ENCODE data around the gene UGDH.
"Not testable (repeated sequence)": the region's sequence is repeated elsewhere in the genome, so short reads cannot be mapped to it uniquely, and the experiment has no call there.

Gene UGDH

GRCh38 chr4:39494354-39494753 is 32.9 kb downstream of the UGDH start:
- no peak for DNase-seq

- DNase-seq: no peak
Observed at GRCh38 chr4:39490322-39490721, 36.9 kb downstream of the UGDH start.

DNA sequence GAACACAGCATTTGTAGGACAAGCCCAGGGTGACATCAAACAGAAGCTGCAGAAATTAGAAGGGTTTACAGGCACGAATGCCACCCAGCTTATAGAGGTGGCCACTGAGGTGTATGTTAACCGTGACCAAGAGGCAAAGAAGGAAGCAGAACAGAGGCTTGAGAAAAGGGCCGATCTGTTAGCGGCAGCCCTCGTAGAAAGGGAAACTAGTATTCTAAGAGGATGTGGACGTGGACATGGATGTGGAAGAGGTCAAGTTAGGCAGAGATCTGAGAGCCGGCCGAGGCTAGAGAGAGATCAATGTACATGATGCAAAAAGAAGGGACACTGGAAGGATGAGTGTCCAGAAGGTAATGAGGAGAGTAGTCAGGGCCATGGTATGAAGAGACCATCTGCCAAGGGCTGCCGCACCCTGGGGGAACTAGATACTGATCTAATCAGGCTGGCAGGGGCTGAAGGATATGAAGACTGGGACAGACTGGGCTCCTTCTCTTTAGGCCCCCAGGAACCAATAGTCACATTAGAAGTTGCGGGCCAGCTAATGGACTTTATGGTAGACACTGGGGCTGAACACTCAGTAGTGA is 40.9 kb downstream of the UGDH start:
- DNase-seq: no peak

- DNase-seq: no peak
Observed at GRCh38 chr4:39484582-39485272, 42.5 kb downstream of the UGDH start.

DNA sequence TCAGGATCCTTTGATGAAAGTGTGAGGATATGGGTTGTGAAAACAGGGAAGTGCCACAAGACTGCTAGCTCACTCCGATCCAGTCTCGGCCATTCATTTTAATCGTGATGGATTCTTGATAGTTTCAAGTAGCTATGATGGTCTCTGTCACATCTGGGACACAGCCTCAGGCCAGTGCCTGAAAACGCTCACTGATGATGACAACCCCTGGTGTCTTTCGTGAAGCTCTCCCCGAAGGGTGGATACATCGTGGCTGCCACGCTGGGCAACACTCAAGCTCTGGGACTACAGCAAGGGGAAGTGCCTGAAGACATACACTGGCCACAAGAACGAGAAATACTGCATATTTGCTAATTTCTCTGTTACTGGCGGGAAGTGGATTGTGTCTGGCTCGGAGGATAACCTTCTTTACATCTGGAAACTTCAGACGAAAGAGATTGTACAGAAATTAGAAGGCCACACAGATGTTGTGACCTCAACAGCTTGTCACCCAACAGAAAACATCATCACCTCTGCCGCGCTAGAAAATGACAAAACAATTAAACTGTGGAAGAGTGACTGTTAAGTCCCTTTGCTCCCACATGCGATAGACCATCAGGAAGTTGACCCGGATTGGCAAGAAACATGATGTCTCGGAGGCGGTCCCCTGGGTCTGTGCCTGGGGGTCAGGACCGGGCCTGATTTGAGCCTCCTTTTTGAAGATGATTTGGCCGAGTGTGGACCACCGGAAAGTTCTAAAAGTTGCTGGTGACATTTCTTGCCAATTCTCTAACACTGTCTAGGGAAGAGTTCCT is 46.1 kb downstream of the UGDH start:
- DNase-seq: no peak

DNA sequence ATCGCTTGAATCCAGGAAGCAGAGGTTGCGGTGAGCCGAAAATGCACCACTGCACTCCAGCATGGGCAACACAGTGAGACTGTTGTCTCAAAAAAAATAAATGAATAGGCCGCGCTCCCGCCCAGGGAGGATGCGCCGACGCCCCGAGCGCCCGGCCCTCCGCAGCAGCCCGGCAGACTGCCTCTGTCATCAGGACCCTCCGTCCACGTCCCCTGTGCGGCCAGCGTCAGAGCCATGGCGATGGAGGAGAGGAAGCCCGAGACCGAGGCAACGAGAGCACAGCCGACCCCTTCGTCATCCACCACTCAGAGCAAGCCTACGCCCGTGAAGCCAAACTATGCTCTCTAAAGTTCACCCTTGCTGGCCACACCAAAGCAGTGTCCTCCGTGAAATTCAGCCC is 47.0 kb downstream of the UGDH start:
- no peak for DNase-seq

GRCh38 chr4:39476187-39476895 is 50.9 kb downstream of the UGDH start:
- DNase-seq: no peak

DNA sequence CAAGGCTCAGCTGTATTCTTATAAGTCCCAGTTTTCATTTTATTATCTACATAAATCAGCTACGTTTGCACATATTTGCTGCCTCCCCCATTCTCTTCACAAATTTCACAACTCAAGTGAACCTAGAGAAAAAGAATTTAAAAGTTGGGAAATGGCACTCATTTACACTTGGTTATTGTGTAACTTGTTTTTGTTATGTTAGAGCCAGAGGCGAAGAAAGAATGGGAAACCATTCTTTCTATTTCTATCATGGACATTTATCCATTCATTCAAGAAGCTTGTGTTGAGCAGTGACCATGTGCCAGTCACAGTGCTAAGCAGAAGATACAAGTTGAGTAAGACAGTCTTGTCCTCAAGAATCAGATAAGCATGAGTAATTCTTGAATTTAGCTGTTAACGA is 54.8 kb downstream of the UGDH start:
- DNase-seq: no peak

DNA sequence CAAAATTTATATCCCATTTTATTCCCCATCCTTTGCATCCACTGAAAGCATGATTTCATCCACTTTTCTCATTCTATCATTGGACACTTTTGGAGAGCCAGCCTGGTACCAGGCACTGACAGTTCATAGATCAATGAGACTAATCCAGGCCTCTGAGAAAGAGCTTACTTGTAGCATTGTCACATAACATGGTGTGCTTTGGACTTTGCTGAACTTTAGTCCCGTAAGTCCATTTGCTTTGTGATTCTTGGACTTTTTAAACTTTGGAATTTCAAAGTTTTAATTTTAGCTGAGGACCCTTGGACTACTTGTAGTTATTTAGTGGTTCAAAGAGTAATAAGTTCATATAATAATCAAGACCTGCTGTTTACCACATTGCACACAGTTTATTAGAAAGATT is 56.8 kb downstream of the UGDH start:
- DNase-seq: no peak

DNA sequence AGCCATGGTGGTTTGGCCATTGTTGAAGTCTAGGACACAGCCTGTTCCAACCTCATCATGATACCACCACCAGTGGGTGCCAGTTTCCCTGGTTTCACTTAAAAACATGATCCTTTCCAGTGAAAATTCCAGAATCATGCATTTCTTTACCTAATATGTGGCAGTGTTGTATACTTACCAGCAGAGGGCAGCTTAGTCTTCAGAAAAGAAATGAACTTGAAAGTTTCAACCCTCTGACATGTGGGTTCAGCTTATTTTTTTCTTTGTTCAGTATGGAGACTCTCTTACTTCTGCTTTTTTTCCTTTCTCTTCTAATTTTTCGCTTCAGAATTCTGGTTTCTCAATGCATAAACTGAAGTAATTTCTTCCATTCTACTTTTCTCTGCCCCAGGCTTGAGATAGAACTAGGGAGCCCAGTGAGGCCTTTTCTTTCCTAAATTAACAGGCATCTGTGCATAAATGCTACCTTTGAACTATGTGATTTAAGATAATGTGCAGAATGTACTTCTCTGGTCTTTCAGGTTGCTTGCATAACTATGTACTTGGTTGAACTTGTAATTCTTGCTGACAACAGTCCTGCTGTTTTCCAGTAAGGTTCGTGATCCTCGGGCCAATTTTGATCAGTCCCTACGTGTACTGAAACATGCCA is 57.7 kb downstream of the UGDH start:
- DNase-seq: peak; percentile 60

DNA sequence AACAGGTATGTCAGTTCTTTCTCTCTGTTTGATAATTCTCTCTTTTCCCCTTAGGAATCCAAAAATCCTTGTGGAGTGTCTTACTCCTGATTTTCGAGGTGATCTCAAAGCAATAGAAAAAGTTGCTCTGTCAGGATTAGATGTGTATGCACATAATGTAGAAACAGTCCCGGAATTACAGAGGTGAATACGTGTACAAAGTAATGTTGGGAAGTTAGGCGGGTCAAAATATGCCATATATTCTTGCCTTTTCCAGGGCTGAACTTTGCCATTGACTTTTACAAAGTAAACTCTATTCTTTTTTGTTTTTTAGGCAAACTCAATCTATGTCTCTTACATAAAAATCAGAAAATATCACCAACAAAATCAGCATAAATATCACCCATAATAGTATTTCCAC is 59.8 kb downstream of the UGDH start:
- DNase-seq: no peak

- DNase-seq: no peak
Observed at GRCh38 chr4:39466747-39467146, 60.5 kb downstream of the UGDH start.

- no peak for DNase-seq
Observed at GRCh38 chr4:39464886-39465501, 62.2 kb downstream of the UGDH start.

GRCh38 chr4:39458505-39459300 is 68.5 kb downstream of the UGDH start, which contains the start of the genes LIAS and RPL9:
Gene LIAS (plus strand): TSS chr4:39459056. CDS start chr4:39459118, 62 bp downstream.
Gene RPL9 (minus strand): TSS chr4:39458922. CDS start chr4:39458439, 483 bp downstream.
- peak; percentile 99 for DNase-seq

DNA sequence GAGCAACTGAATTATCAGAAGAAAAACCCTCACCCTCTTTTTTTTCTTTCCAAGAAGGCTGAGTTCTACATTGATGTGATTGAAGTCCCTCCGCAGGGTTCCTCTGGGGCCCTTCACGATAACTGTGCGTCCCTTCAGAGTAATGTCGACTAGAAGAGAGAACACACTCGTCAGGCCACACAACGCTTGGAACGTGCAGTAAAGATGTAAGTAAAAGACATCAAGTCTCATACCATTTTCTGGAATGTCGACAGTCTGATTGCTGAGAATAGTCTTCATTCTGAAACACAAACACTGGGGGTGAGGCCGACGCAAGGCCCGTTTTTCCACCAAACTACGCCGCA is 69.1 kb downstream of the UGDH start:
- DNase-seq: not testable (repeated sequence)

DNA sequence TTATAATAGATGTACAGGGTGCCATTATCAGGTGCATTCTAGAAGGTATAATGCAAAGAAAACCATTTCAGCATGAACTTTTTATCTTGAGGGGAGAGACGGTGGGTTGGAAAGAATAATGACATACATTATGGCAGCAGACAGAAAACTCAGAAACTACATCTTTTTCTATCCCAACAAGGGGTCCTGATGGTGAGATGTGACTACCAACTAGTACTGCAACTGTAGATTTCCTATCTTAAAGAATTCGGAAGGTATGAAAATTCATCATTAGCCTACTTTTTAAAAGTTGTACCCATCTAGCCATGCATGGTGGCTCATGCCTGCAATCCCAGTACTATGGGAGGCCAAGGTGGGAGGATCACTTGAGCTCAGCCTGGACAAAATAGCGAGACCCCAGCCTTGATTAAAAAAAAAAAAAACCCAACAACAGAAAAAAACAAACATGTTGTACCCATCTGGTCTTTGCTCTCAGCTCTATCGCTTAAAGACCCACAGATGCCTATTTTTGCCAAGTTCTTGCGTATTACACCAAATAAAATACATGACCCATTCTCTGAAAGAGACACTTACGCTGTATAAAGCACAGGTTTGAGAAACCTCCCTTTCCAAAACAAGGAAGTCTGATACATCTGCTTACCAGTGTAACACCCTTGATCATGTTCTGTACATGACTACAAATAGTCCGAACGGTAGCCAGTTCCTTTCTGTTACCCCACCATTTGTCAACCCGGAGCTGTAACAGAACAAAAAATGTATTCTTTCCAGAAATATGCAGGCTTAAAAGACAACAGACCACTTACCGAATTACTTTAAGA is 70.1 kb downstream of the UGDH start:
- no peak for DNase-seq

- no peak for DNase-seq
Observed at GRCh38 chr4:39455486-39455885, 71.8 kb downstream of the UGDH start.

- DNase-seq: no peak
Observed at GRCh38 chr4:39453738-39454137, 73.5 kb downstream of the UGDH start.

GRCh38 chr4:39452860-39453587 is 74.2 kb downstream of the UGDH start:
- no peak for DNase-seq
